SU-DHL-6 (cell line): Measurements from ENCODE around the gene CNTN4.

Experiments
- H2AFZ ChIP-seq: fragments of 200-600 bp; sonication (generic); 2 replicates; pipeline ENCODE4 v1.6.1; 2014; ENCODE audit warnings: low read depth, mild to moderate bottlenecking, moderate library complexity, mixed read lengths, antibody characterized with exemption, low read length; ENCODE audit not compliant: severe bottlenecking
- H3F3A ChIP-seq: fragments of 200-600 bp; shearing (Covaris generic); 2 replicates; pipeline ENCODE4 v1.6.0; 2016; ENCODE audit warnings: antibody characterized with exemption, mild to moderate bottlenecking; ENCODE audit not compliant: insufficient read depth
- H3K27ac ChIP-seq: fragments of 200-600 bp; sonication (generic); 2 replicates; pipeline ENCODE4 v1.5.1; 2016; ENCODE audit warnings: low read depth, mild to moderate bottlenecking, low read length, moderate library complexity, mixed read lengths
- H3K27me3 ChIP-seq: fragments of 200-600 bp; sonication (generic), shearing (Covaris generic); 2 replicates; pipeline ENCODE4 v1.6.0; 2014; ENCODE audit warnings: mild to moderate bottlenecking, low read length
- H3K36me3 ChIP-seq: fragments of 200-600 bp; sonication (generic); 2 replicates; pipeline ENCODE4 v1.6.1; 2014; ENCODE audit warnings: mild to moderate bottlenecking, low read length, mixed read lengths
- H3K4me2 ChIP-seq: fragments of 300-600, 200-600 bp; shearing (Covaris generic), sonication (generic); 2 replicates; pipeline ENCODE4 v1.6.0; 2014; ENCODE audit warnings: low read length, low read depth, mild to moderate bottlenecking; ENCODE audit not compliant: poor library complexity, severe bottlenecking
- H3K4me3 ChIP-seq: fragments of 200-600 bp; sonication (generic); 2 replicates; pipeline ENCODE4 v1.5.1; 2014; ENCODE audit warnings: antibody characterized with exemption, low read length, mild to moderate bottlenecking, mixed read lengths; ENCODE audit not compliant: insufficient read depth, poor library complexity, severe bottlenecking
- H3K79me2 ChIP-seq: fragments of 200-600 bp; sonication (generic); 2 replicates; pipeline ENCODE4 v1.6.1; 2014; ENCODE audit warnings: mild to moderate bottlenecking, low read length, moderate library complexity; ENCODE audit not compliant: insufficient read depth
- H3K9ac ChIP-seq: fragments of 200-600 bp; sonication (generic); 2 replicates; pipeline ENCODE4 v1.7.0; 2014; ENCODE audit warnings: mild to moderate bottlenecking, low read length
- H3K9me2 ChIP-seq: fragments of 200-600 bp; sonication (generic); replicated peaks from 2 replicates; pipeline ENCODE4 v1.6.1; 2014; ENCODE audit warnings: low read length; ENCODE audit not compliant: insufficient read depth
- H3K9me3 ChIP-seq: fragments of 200-600 bp; sonication (generic); 2 replicates; pipeline ENCODE4 v1.6.1; 2014; ENCODE audit warnings: low read length, mixed read lengths; ENCODE audit not compliant: insufficient read depth
- H4K20me1 ChIP-seq: fragments of 200-600 bp; sonication (generic); 2 replicates; pipeline ENCODE4 v1.6.1; 2014; ENCODE audit warnings: low read depth, mild to moderate bottlenecking, antibody characterized with exemption, low read length, moderate library complexity, mixed read lengths
- CTCF ChIP-seq: fragments of 200-600 bp; sonication (generic); IDR thresholded peaks from one replicate; pipeline ENCODE4 v1.5.1; 2017; ENCODE audit warnings: antibody characterized with exemption, mild to moderate bottlenecking, low read length, moderate library complexity; ENCODE audit not compliant: insufficient read depth, poor library complexity, severe bottlenecking
- EZH2phosphoT487 ChIP-seq: fragments of 200-600 bp; sonication (generic), shearing (Covaris generic); conservative IDR thresholded peaks from 2 replicates; pipeline ENCODE4 v1.6.1; 2018; ENCODE audit warnings: mild to moderate bottlenecking, antibody characterized with exemption, low read length, moderate library complexity, mixed read lengths

Gene CNTN4

GRCh38 chr3:2790266-2790815 is 691.7 kb downstream of the CNTN4 start:
- Histone ChIP-seq H2AFZ (no peak overlapping the region), H3K27ac (no peak overlapping the region), H3F3A (no peaks in the 10 kb centered on the region), H3K4me2 (no peak overlapping the region), H3K79me2 (no peaks in the 10 kb centered on the region), H3K9me3 (no peaks in the 10 kb centered on the region), H3K9ac (no peak overlapping the region), H3K9me2 (no peaks in the 10 kb centered on the region), H3K4me3 (no peak overlapping the region), H3K36me3 (no peaks in the 10 kb centered on the region), H4K20me1 (no peaks in the 10 kb centered on the region), H3K27me3 (no peaks in the 10 kb centered on the region)
- no peak for TF ChIP-seq EZH2phosphoT487
- TF ChIP-seq CTCF: no peak

- Histone ChIP-seq H2AFZ (no peak overlapping the region), H3K27me3 (no peaks in the 10 kb centered on the region)
These were observed 693.8 kb downstream of the CNTN4 start for GRCh38 chr3:2792432-2792831.

GRCh38 chr3:2793987-2794386 is 695.3 kb downstream of the CNTN4 start:
- TF ChIP-seq CTCF (no peak), EZH2phosphoT487 (no peak)
- Histone ChIP-seq H4K20me1 (no peaks in the 10 kb centered on the region), H2AFZ (no peak overlapping the region)

More at GRCh38 chr3:2792432-2792831, 693.8 kb downstream of the CNTN4 start:
- H3F3A ChIP-seq: no peaks in the 10 kb centered on the region
- H3K9me2 ChIP-seq: no peaks in the 10 kb centered on the region
- H4K20me1 ChIP-seq: no peaks in the 10 kb centered on the region
- H3K9ac ChIP-seq: no peak overlapping the region
- H3K9me3 ChIP-seq: no peaks in the 10 kb centered on the region
- no peak overlapping the region for H3K4me2 ChIP-seq
- no peaks in the 10 kb centered on the region for H3K79me2 ChIP-seq
- H3K36me3 ChIP-seq: no peaks in the 10 kb centered on the region
- H3K4me3 ChIP-seq: no peak overlapping the region
- TF ChIP-seq CTCF (no peak), EZH2phosphoT487 (no peak)
- no peak overlapping the region for H3K27ac ChIP-seq

More at GRCh38 chr3:2793987-2794386, 695.3 kb downstream of the CNTN4 start:
- Histone ChIP-seq H3K27me3 (no peaks in the 10 kb centered on the region), H3K9me3 (no peaks in the 10 kb centered on the region), H3K36me3 (no peaks in the 10 kb centered on the region), H3K79me2 (no peaks in the 10 kb centered on the region), H3K4me3 (no peak overlapping the region), H3K27ac (no peak overlapping the region), H3F3A (no peaks in the 10 kb centered on the region), H3K9me2 (no peaks in the 10 kb centered on the region), H3K4me2 (no peak overlapping the region), H3K9ac (no peak overlapping the region)
